ENCODE measurements around the gene GNG7.
"Not testable (repeated sequence)": the region's sequence is repeated elsewhere in the genome, so short reads cannot be mapped to it uniquely, and the experiment has no call there.

Gene GNG7

DNA sequence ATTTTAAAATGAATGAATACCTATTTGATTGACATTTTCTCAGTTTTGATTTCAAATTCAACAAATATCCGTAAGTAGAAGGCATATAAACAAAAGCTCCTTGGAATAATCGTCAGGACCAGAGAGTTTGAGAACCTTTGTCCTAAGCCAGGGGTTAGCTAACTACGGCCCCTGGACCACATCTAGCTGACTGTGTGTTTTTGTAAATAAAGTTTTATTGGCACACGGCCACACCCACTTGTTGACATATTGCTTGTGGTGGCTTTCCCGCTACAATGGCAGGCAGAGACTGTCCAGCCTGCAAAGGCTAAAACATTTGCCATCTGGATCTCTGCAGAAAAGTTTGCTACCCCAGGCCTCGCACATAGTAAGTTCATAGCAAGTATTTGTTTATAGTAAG is 83.4 kb downstream of the GNG7 start:
- DNase-seq (ENCODE audit: low read depth) = no peak

GRCh38 chr19:2618611-2619010 is 83.9 kb downstream of the GNG7 start:
- DNase-seq (ENCODE audit: low read depth) = peak; percentile 67

DNA sequence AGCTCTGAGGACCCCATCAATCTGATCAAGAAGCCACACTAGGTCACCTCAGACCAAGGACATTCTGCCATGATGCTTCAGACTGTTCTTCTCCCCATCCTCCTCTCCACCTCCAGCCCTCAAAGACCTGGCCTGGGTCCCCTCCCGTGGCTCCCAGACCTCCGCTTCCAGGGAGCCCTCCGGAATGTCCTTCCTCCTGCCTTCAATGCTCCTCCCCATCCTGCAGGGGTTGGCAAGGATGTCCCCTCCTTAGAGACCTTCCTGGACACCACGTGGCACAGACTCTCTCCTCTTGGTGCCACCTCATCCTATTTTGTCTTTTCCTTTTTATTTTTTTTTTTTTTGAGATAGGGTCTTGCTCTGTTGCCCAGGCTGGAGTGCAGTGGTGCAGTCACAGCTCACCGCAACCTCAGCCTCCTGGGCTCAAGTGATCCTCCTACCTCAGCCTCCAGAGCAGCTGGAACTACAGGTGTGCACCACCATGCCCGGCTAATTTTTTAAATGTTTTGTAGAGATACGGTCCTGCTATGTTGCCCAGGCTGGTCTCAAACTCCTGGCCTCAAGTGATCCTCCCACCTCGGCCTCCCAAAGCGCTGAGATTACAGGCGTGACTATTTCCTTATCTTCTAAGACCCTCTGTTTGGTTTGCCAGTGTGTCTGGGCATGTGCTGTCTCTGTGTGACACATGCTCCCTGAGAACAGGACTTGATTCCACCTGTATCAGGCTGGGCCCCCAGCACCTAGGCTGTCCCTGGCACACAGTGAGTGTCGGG is 84.9 kb downstream of the GNG7 start:
- DNase-seq (ENCODE audit: low read depth) = no peak

GRCh38 chr19:2616741-2617392 is 85.6 kb downstream of the GNG7 start:
- no peak for DNase-seq (ENCODE audit: low read depth)

GRCh38 chr19:2615782-2616181 is 86.7 kb downstream of the GNG7 start:
- no peak for DNase-seq (ENCODE audit: low read depth)

DNA sequence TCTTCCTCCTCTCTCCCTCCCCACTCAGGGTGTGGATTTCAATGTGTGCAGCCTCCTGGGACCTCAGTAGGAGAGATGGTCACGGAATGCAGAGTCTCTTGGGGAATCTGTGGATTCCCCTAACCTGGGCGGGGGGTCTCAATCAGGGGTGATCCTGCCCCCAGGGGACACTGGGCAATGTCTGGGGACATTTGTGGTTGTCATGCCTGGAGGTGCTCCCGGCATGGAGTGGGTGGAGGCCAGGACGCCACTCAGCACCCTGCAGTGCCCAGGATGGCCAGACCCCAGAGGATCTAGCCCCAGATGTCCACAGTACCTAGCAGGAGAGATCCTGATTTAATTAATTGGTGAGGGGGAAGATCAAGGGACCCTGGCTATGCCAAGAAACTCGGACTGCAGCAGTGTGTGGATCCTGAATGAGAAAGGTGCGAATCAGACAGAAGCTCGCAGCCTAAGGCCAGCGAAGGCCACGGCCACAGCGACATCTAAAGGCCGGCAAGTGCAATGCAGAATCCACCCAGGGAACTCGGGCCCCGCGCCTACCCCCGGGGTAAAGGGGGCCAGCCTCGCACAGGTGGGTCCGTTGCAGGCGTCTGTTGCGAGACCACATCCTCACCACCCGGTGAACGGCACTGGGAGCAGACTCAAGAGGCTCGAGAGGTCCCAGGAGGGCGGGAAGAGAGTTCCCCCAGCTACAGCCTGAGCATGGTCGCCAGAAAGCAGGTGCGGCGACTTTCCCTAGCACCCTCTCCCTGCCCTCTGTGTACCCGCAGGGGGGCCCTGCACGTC is 88.8 kb downstream of the GNG7 start:
- peak; percentile 49 for DNase-seq (ENCODE audit: low read depth)

DNA sequence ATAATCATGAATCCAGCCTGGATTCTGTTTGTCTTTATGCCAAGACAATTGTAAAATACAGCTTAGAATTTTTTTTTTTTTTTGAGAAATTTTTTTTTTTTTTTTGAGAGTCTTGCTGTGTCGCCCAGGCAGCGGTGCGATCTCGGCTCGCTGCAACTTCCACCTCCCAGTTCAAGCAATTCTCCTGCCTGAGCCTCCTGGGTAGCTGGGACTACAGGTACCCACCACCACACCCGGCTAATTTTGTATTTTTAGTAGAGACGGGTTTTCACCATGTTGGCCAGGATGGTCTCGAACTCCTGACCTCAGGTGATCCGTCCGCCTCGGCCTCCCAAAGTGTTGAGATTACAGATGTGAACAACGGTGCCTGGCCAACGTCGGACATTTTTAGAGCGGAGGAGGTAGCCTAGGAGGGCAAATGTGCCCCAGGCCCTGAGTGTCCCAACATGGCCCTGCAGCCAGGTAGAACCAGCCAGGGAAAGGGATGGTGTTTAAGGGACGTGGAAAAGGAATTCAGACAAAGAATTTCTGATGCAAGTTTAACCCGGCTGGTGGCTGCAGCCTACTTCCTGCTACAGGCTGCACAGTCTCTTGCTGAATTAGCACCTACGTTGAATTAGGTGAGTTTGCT is 89.8 kb downstream of the GNG7 start:
- DNase-seq (ENCODE audit: low read depth) = no peak

GRCh38 chr19:2611483-2612464 is 90.7 kb downstream of the GNG7 start:
- DNase-seq (ENCODE audit: low read depth) = no peak

GRCh38 chr19:2610637-2611482 is 91.6 kb downstream of the GNG7 start:
- peak; percentile 83 for DNase-seq (ENCODE audit: low read depth)

DNA sequence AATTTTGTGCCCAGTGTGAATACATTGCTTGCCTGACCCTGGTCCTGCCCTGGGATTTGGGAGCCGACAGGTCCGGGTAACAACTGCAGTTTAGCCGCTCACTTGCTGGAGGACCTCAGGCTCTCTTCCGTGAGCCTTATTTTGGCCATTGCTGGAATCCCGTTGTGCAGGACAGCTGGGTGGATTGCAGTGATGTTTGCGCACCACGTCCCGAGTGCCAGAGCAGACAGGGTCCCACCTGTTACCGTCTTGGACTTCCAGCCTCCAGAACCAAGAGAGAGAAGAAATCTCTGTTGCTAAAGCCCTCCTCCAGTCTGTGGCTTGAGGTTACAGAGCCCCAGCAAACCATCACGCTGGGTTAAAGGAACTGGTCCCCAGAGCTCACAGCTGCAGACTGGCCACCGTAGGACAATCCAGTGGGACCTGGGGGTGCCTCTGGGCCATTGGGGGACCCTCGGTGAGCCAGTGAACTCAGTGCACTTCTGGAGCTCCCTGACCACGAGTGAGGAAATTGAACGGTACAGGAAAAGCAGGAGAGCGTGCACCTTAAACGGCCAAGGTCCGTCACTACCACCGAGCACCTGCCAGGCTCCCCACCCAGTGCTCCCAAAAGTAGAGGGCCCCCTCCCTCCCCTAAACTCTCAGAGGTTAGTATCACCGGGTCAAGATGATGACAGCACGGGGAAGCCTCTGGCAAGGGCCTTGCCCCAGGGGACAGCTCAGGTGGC is 92.9 kb downstream of the GNG7 start:
- no peak for DNase-seq (ENCODE audit: low read depth)

GRCh38 chr19:2609034-2609388 is 93.5 kb downstream of the GNG7 start:
- DNase-seq (ENCODE audit: low read depth) = not testable (repeated sequence)

GRCh38 chr19:2608602-2608922 is 93.9 kb downstream of the GNG7 start:
- no peak for DNase-seq (ENCODE audit: low read depth)

- DNase-seq (ENCODE audit: low read depth) = peak; percentile 85
Measured at GRCh38 chr19:2607712-2608601, 94.5 kb downstream of the GNG7 start.

- not testable (repeated sequence) for DNase-seq (ENCODE audit: low read depth)
Measured at GRCh38 chr19:2606774-2607173, 95.7 kb downstream of the GNG7 start.

DNA sequence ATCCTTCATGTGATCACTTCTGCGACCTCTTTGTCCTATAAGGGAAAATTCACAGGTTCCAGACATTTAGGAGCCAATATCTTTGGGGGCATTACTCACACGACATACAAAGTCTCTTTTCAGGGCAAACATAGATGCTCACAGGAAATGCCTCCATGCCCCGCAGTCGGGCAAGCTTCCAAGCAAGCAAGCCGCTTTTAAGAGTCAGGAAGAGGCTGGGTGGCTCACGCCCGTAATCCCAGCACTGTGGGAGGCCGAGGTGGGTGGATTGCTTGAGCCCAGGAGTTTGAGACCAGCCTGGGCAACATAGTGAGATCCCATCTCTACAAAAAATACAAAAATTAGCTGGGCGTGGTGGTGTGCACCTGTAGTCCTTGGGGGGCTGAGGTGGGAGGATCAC is 96.6 kb downstream of the GNG7 start:
- DNase-seq (ENCODE audit: low read depth) = not testable (repeated sequence)

DNA sequence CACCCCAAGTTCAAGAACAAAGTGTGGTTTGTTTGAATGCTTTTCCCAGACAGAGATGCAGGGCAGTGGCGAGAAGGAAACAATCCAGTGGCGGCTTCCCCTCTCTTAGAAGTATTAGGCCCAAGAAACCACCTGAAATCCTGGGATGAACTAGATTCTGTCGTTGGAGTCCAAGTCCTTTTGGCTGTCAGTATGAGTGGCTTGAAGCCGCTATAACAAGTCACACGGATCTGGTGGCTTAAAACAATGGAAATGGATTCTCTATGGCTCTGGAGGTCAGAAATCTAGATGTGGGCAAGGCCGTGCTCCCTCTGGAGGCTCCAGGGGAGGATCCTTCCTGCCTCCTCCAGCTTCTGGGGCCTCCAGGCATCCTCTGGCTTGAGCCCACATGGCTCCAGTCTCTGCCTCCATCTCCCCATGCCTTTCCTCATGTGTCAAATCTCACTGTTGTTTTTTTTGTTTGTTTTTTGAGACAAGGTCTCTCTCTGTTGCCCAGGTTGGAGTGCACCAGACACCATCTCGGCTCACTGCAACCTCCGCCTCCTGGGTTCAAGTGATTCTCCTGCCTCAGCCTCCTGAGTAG is 97.7 kb downstream of the GNG7 start:
- no peak for DNase-seq (ENCODE audit: low read depth)

DNA sequence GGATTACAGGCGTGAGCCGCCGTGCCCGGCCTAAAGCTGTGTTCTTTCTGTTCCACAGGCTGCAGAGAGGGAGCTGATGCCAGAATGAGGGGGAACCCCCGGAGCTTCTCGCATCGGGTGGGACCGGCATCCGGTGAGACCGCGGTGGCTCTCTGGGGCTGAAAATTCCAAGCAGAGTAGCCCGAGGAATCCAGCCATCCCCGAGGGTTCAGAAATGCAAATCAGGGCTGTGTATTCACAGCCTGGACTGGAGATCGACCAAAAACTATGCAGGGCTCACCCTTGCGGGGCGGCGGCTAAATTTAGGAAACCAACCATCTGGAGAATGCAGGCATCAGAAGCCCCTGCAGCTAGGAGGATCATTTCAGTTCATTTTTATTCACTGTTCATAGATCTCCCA is 99.2 kb downstream of the GNG7 start:
- no peak for DNase-seq (ENCODE audit: low read depth)

DNA sequence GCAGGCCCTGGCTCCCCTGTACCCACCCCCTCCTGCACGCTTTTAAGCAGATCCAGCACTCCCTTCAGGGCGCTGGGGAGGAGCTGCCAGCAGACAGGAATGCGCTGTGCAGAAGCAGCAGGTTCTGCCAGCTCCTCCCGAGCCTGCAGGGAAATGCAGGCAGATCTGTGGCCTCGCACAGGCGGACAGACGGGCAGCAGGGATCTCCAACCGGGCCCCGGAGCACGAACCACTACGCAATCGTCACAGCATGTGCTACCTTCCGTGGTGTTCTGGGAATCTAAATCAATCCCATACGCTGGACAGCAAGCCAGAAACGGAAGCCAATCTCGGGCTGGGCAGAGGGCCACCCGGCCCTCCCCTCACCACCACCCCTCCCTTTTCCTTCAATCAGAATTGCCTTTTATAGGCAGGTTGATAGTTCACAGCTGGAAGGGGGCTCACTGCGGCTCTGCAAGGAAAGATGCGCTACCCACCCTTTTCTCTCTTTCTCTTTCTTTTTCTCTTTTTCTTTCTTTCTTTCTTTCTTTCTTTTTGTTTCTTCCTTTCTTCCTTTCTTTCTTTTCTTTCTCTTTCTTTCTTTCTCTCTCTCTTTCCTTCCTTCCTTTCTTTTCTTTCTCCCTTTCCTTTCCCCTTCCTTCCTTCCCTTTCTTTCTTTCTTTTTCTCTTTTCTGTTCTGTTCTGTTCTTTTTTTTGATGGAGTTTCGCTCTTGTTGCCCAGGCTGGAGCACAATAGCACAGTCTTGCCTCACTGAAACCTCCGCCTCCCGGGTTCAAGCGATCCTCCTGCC is 99.9 kb downstream of the GNG7 start:
- no peak for DNase-seq (ENCODE audit: low read depth)

All from activated T-cell treated with anti-CD3 and anti-CD28 coated beads for 24 hours (primary cell).